Skeletal muscle tissue (tissue), 4 donors: ENCODE measurements around the gene TMEM263. TPM values are rescaled to one million over a fixed set of nuclear protein-coding genes. Genes with fewer than 3 reads are reported as not detected.

Experiments
- H3K27ac ChIP-seq: one replicate; pipeline ENCODE4 v1.7.0; 2013; ENCODE audit warnings: mild to moderate bottlenecking, low read depth, low read length, inconsistent platforms
- H3K27me3 ChIP-seq, 3 donors: one replicate each; pipeline ENCODE4 v1.7.0; 2013; ENCODE audit warnings: low read length in 3 of 3; ENCODE audit not compliant: control insufficient read depth in 3 of 3, insufficient read depth in 3 of 3
- H3K36me3 ChIP-seq, 3 donors: one replicate each; pipeline ENCODE4 v1.7.0; 2013; ENCODE audit warnings: low read length in 3 of 3; ENCODE audit not compliant: control insufficient read depth in 3 of 3, insufficient read depth in 3 of 3
- H3K4me1 ChIP-seq, 3 donors: one replicate each; pipeline ENCODE4 v1.7.0; 2013; ENCODE audit warnings: low read length in 3 of 3, mild to moderate bottlenecking in 3 of 3; ENCODE audit not compliant: control insufficient read depth in 3 of 3, insufficient read depth in 3 of 3
- H3K4me3 ChIP-seq, 3 donors: one replicate each; pipeline ENCODE4 v1.7.0; 2013; ENCODE audit warnings: low read length in 3 of 3
- H3K9ac ChIP-seq, 3 donors: one replicate each; pipeline ENCODE4 v1.7.0; 2013; ENCODE audit warnings: low read length in 3 of 3, mild to moderate bottlenecking in 3 of 3, moderate library complexity in 2 of 3, low read depth in 1 of 3
- H3K9me3 ChIP-seq, 3 donors: one replicate each; pipeline ENCODE4 v1.7.0; 2013; ENCODE audit warnings: low read length in 3 of 3; ENCODE audit not compliant: control insufficient read depth in 3 of 3
- total RNA-seq: library from RNA; depleted of rRNA; stranded (reverse); fragments of >200 nt; gene quantifications from one replicate; pipeline ENCODE4 v1.2.3, GENCODE V29; 2014
- donor health status: Osteomylitis.

TMEM263 gene
- total RNA-seq, 1 donor from 2014 or later, result 42.3 TPM

- H3K36me3 ChIP-seq, result no peaks in the 10 kb centered on the region
- no peak overlapping the region for H3K27ac ChIP-seq
- no peaks in the 10 kb centered on the region for H3K27me3 ChIP-seq
- no peak overlapping the region for H3K4me3 ChIP-seq
- H3K4me1 ChIP-seq, result no peaks in the 10 kb centered on the region
- H3K9ac ChIP-seq, result no peak overlapping the region
- no peaks in the 10 kb centered on the region for H3K9me3 ChIP-seq
These were observed 10.4 kb upstream of the TMEM263 start for GRCh38 chr12:106945261-106945851.

- no peaks in the 10 kb centered on the region for H3K4me1 ChIP-seq
- no peak overlapping the region for H3K4me3 ChIP-seq
- H3K9me3 ChIP-seq, result no peaks in the 10 kb centered on the region
These were observed 8.2 kb upstream of the TMEM263 start for GRCh38 chr12:106947461-106947860.

GRCh38 chr12:106950591-106950990, 5.1 kb upstream of the TMEM263 start:
- Histone ChIP-seq H3K27me3 (no peaks in the 10 kb centered on the region), H3K9ac (no peak overlapping the region), H3K4me1 (peaks cover 0 to 6% (median 4%) of the 10 kb centered on the region in 3 donors), H3K9me3 (no peaks in the 10 kb centered on the region), H3K4me3 (no peak overlapping the region), H3K27ac (no peak overlapping the region), H3K36me3 (no peaks in the 10 kb centered on the region)

More at GRCh38 chr12:106947461-106947860, 8.2 kb upstream of the TMEM263 start:
- Histone ChIP-seq H3K27me3 (no peaks in the 10 kb centered on the region), H3K27ac (no peak overlapping the region), H3K9ac (no peak overlapping the region), H3K36me3 (no peaks in the 10 kb centered on the region)

- Histone ChIP-seq H3K27me3 (no peaks in the 10 kb centered on the region), H3K36me3 (no peaks in the 10 kb centered on the region), H3K9ac (no peak overlapping the region), H3K4me3 (no peak overlapping the region), H3K27ac (no peak overlapping the region), H3K4me1 (peaks cover 4 to 19% (median 7%) of the 10 kb centered on the region in 3 donors), H3K9me3 (no peaks in the 10 kb centered on the region)
These were observed 2.1 kb upstream of the TMEM263 start for GRCh38 chr12:106953352-106954250.

- H3K4me3 ChIP-seq, result peak overlapping the region; percentile 84 to 93 (median 91)
- H3K27me3 ChIP-seq, result no peaks in the 10 kb centered on the region
- H3K36me3 ChIP-seq, result no peaks in the 10 kb centered on the region
- peak overlapping the region; percentile 91 for H3K27ac ChIP-seq
- H3K9ac ChIP-seq, result peak overlapping the region; percentile 86 to 90 (median 87)
- no peaks in the 10 kb centered on the region for H3K9me3 ChIP-seq
- peaks cover 7 to 27% (median 9%) of the 10 kb centered on the region in 3 donors for H3K4me1 ChIP-seq
These were observed 988 bp upstream of the TMEM263 start for GRCh38 chr12:106954462-106955376.

- H3K36me3 ChIP-seq, result no peaks in the 10 kb centered on the region
- peak overlapping the region; percentile 91 to 95 (median 93) for H3K4me3 ChIP-seq
- peak overlapping the region; percentile 86 to 97 (median 87) for H3K9ac ChIP-seq
- H3K4me1 ChIP-seq, result peaks cover 7 to 27% (median 9%) of the 10 kb centered on the region in 3 donors
- no peaks in the 10 kb centered on the region for H3K9me3 ChIP-seq
- H3K27me3 ChIP-seq, result no peaks in the 10 kb centered on the region
- peak overlapping the region; percentile 91 for H3K27ac ChIP-seq
These were observed 406 bp downstream of the TMEM263 start for GRCh38 chr12:106956048-106956578.

- no peaks in the 10 kb centered on the region for H3K9me3 ChIP-seq
- peak overlapping the region; percentile 91 for H3K27ac ChIP-seq
- peaks cover 7 to 27% (median 9%) of the 10 kb centered on the region in 3 donors for H3K4me1 ChIP-seq
- H3K9ac ChIP-seq, result peak overlapping the region in 2 of 3 donors; percentile 5 to 97
- no peaks in the 10 kb centered on the region for H3K27me3 ChIP-seq
- peak overlapping the region in 2 of 3 donors; percentile 93 to 95 for H3K4me3 ChIP-seq
- no peaks in the 10 kb centered on the region for H3K36me3 ChIP-seq
These were observed 1.9 kb downstream of the TMEM263 start for GRCh38 chr12:106957583-106957982.

GRCh38 chr12:106960443-106960842, 4.7 kb downstream of the TMEM263 start:
- no peaks in the 10 kb centered on the region for H3K27me3 ChIP-seq
- H3K36me3 ChIP-seq, result no peaks in the 10 kb centered on the region
- no peak overlapping the region for H3K4me3 ChIP-seq
- no peak overlapping the region for H3K27ac ChIP-seq
- no peaks in the 10 kb centered on the region for H3K9me3 ChIP-seq
- no peak overlapping the region for H3K9ac ChIP-seq
- H3K4me1 ChIP-seq, result peaks cover 5 to 21% (median 7%) of the 10 kb centered on the region in 3 donors

GRCh38 chr12:106962286-106962685, 6.6 kb downstream of the TMEM263 start:
- H3K9me3 ChIP-seq, result no peaks in the 10 kb centered on the region
- H3K9ac ChIP-seq, result no peak overlapping the region
- no peak overlapping the region for H3K4me3 ChIP-seq
- H3K4me1 ChIP-seq, result peaks cover 5 to 18% (median 7%) of the 10 kb centered on the region in 3 donors
- no peaks in the 10 kb centered on the region for H3K27me3 ChIP-seq
- peaks cover 0 to 2% (median 2%) of the 10 kb centered on the region in 3 donors for H3K36me3 ChIP-seq
- H3K27ac ChIP-seq, result no peak overlapping the region
